ENCODE data around the gene PRSS27.

GRCh38 chr16:2704983-2705275 lies 15.1 kb downstream of the PRSS27 start:
- no peak for TF ChIP-seq MYNN (tag by site-specific recombination; IDR thresholded peaks at IDR 0.05; ENCODE audit: borderline replicate concordance)
- TF ChIP-seq ZNF146 (tag by site-specific recombination; IDR thresholded peaks at IDR 0.05) = no peak
- no peak for TF ChIP-seq IKZF3 (tag by site-specific recombination; IDR thresholded peaks at IDR 0.05)
- TF ChIP-seq ZNF571 (tag by site-specific recombination; IDR thresholded peaks at IDR 0.05) = no peak
- TF ChIP-seq CTCF (tag by site-specific recombination; IDR thresholded peaks at IDR 0.05) = no peak
- TF ChIP-seq HOXA7 (CRISPR knock-in tag; IDR thresholded peaks at IDR 0.05; ENCODE audit: borderline replicate concordance) = no peak
- TF ChIP-seq ZNF664 (tag by site-specific recombination; IDR thresholded peaks at IDR 0.05) = no peak
- TF ChIP-seq ZBTB10 (tag by site-specific recombination; IDR thresholded peaks at IDR 0.05) = no peak
- no peak for TF ChIP-seq ZNF121 (tag by site-specific recombination; IDR thresholded peaks at IDR 0.05)
